Activated T-helper 1 cell treated with anti-CD3 and anti-CD28 coated beads, Interleukin-12 subunit alpha, Interleukin-12 subunit beta, Interleukin-2, Interleukin-4 antibody, amounts not matched to agents 30 ng/mL and 10 ng/mL and 1 ng/mL, durations not matched to agents 14 hours and 24 hours and 36 hours (primary cell): ENCODE results near the gene DNAJC6. TPM values are rescaled to one million over a fixed set of nuclear protein-coding genes. Genes with fewer than 3 reads are reported as not detected.

ENCODE experiments used
- DNase-seq: peaks from one replicate; pipeline ENCODE4 v3.0.0; 2021; ENCODE audit warnings: low spot score
- H3K27ac Mint-ChIP-seq: one replicate; pipeline ENCODE4 v1.8.0; 2021; ENCODE audit warnings: mild to moderate bottlenecking, mixed read lengths
- H3K27me3 Mint-ChIP-seq: one replicate; pipeline ENCODE4 v1.8.0; 2022; ENCODE audit warnings: mild to moderate bottlenecking, moderate library complexity, mixed read lengths; ENCODE audit not compliant: insufficient read depth
- H3K36me3 Mint-ChIP-seq: one replicate; pipeline ENCODE4 v1.8.0; 2021; ENCODE audit warnings: low read depth, mixed read lengths
- H3K4me1 Mint-ChIP-seq: one replicate; pipeline ENCODE4 v1.8.0; 2021; ENCODE audit warnings: low read depth, mixed read lengths
- H3K4me3 Mint-ChIP-seq: one replicate; pipeline ENCODE4 v1.8.0; 2021; ENCODE audit warnings: mild to moderate bottlenecking, moderate library complexity, mixed read lengths
- H3K9me3 Mint-ChIP-seq: one replicate; pipeline ENCODE4 v1.8.0; 2021; ENCODE audit warnings: mixed read lengths
- intact Hi-C: fragments of 100-400 bp; cut with micrococcal nuclease; formaldehyde crosslinking; loops from one replicate; pipeline ENCODE4 v1.15.1; 2024
- total RNA-seq: library from RNA; stranded (reverse); gene quantifications from 2 replicates; pipeline ENCODE4 v1.2.3, GENCODE V29; 2022

The DNAJC6 gene
- total RNA-seq, 1 donor from 2014 or later = 4.4 TPM

- Mint-ChIP-seq H3K4me3 (no peak overlapping the region), H3K36me3 (peaks cover 5% of the 10 kb centered on the region), H3K9me3 (peaks cover 9% of the 10 kb centered on the region), H3K4me1 (peaks cover 26% of the 10 kb centered on the region), H3K27ac (no peak overlapping the region), H3K27me3 (no peaks in the 10 kb centered on the region)
- intact Hi-C loops = loop anchor here (1.0 to 2.0 kb wide), 2 partner anchors 66 to 223 kb away; no protein-coding TSS in a partner anchor
- DNase-seq = no peak
These were observed 149.5 kb downstream of the DNAJC6 start for GRCh38 chr1:65458730-65459396.

- H3K27me3 Mint-ChIP-seq = no peaks in the 10 kb centered on the region
- H3K36me3 Mint-ChIP-seq = peaks cover 5% of the 10 kb centered on the region
- no peak overlapping the region for H3K4me3 Mint-ChIP-seq
- intact Hi-C loops = loop anchor here (1.0 to 2.0 kb wide), 2 partner anchors 67 to 223 kb away; no protein-coding TSS in a partner anchor
- peaks cover 9% of the 10 kb centered on the region for H3K9me3 Mint-ChIP-seq
- no peak overlapping the region for H3K27ac Mint-ChIP-seq
- peak; percentile 2 for DNase-seq
- H3K4me1 Mint-ChIP-seq = peaks cover 26% of the 10 kb centered on the region
These were observed 150.0 kb downstream of the DNAJC6 start for GRCh38 chr1:65459397-65459768.

Other genes with a start within 250 kb of the DNAJC6 start
- 108 TPM in 2 replicates for gene AK4, start 161.3 kb upstream of the DNAJC6 start, total RNA-seq
- gene LEPR, start 111.1 kb downstream of the DNAJC6 start, total RNA-seq = 1.1 and 1.4 TPM in 2 replicates
- 24.2 and 25.0 TPM in 2 replicates for gene LEPROT, start 111.1 kb downstream of the DNAJC6 start, total RNA-seq